GM19043 (cell line): ENCODE data around the gene REV3L.
"Not testable (repeated sequence)": the region's sequence is repeated elsewhere in the genome, so short reads cannot be mapped to it uniquely, and the experiment has no call there.

Experiments
- ATAC-seq: cut with Tn5 transposase; IDR thresholded peaks from one replicate; pipeline ENCODE4 v1.9.1; 2021; ENCODE audit warnings: low read depth; ENCODE audit not compliant: unreplicated experiment

Gene REV3L

GRCh38 chr6:111381123-111381522 is 101.9 kb downstream of the REV3L start:
- no peak for ATAC-seq

DNA sequence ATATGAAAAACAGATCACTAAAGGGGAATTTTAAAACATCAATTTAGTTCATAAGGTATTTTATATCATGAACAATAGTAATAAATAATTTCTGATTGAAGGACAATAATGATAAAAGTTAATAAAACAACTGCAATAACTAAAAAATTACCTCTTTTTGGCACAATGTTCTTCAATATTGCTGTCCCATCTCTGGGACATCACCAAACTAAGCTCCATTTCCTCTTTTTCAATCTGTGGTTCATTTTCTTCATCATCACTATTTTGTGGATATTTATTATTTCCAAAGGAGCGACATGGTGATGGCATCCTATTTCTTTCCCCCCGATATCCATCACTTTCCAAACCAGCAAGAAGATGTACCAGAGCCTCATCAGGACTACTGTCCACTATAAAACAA is 103.2 kb downstream of the REV3L start:
- no peak for ATAC-seq

- no peak for ATAC-seq
Observed at GRCh38 chr6:111379302-111379701, 103.7 kb downstream of the REV3L start.

DNA sequence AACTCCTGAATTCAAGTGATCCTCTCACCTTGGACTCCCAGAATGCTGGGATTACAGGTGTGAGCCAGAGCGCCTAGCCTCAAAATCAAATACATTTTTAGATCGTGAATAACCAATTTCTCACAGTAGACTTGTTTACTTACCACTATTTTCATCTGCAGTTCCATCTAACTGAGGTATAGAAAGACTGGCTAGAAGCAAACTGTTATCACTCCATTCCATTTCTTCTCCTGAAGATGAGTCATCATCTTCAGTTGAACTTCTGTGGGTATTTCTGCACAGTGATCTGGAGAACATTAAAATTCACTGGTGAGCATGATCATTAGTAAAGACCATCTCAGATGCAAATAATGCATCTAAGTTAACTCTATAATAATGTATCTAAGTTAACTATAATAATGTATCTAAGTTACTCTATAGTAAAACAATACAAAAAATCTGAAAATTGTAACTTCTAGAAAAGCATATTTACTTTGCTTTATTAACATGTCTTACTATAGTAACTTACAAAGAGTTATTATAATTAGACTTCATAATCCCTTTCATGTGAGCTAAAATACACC is 105.4 kb downstream of the REV3L start:
- ATAC-seq, result no peak

DNA sequence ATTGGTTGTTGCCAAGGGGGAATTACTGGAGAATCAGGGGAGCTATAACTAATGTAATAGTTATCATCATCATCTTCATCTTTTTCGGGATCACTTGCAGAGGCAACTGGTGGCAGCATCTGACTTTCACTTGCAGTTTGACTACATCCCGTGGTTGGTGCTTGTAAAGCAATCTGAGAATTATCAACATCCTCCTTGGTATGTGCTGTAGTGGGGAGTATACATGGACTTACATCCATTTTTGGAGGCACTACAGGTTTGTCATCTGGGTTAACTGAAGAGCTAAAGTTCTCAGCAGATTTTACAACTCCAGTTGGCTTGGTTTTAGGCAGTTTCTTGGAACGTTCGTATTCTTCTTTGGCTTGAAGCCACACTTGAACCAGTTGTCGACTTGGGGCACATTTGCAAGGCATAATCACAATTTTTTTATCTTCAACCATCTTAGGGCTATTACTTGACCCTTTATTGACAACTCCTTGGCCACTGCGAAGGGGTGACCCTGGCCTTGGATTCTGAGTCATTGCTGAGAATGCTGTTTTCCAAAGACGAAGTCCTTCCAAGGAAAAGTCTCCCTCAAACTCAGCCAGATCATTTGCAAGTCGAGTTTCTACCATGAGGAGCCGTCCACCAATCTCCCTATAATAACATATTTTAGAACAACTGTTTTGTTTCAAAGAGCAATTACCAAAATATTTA is 115.5 kb downstream of the REV3L start:
- no peak for ATAC-seq

GRCh38 chr6:111361648-111362047 is 121.4 kb downstream of the REV3L start:
- no peak for ATAC-seq

GRCh38 chr6:111358454-111358853 is 124.6 kb downstream of the REV3L start:
- no peak for ATAC-seq

DNA sequence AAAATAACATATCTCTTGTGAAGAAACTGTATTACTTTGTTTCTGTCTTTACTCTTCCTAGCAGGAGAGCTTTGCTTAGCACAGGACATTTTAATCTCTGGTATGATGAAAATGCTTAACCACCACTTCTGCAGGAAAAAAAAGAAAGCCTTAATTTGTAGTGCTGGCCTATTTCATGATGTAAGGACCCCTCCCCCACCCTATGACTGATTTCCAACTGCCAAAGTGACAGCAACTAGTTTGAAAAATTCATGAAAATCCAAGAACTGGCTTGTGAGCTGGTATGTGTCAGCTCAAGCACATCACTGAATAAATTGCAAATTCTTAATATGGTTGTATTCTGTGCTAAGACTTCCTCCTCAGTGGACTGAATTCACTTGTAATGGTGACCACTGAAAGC is 125.3 kb downstream of the REV3L start:
- ATAC-seq, result no peak

- no peak for ATAC-seq
Observed at GRCh38 chr6:111356551-111356950, 126.5 kb downstream of the REV3L start.

- no peak for ATAC-seq
Observed at GRCh38 chr6:111354758-111355555, 128.1 kb downstream of the REV3L start.

GRCh38 chr6:111353912-111354462 is 129.0 kb downstream of the REV3L start:
- ATAC-seq, result no peak

DNA sequence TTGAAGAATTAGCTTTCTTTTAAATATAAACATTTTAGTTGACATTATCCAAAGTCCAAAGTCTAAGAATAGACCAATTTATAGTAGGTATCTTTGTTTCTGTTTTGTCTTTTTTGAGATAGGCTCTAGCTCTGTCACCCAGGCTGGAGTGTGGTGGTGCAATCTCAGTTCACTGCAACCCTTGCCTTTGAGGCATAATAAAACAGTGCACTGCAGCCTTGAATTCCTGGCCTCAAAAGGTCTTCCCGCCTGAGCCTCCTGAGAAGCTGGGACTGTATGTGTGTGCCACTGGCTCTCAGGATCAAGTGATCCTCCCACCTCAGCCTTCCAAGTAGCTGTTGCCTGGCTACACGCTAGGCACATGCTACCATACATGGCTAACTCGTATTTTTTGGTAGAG is 135.4 kb downstream of the REV3L start:
- no peak for ATAC-seq

- ATAC-seq, result no peak
Observed at GRCh38 chr6:111342913-111343312, 140.1 kb downstream of the REV3L start.

- ATAC-seq, result peak; percentile 42
Observed at GRCh38 chr6:111339294-111339693, 143.7 kb downstream of the REV3L start.

- ATAC-seq, result peak; percentile 99
Observed at GRCh38 chr6:111338843-111339242, 144.2 kb downstream of the REV3L start.

DNA sequence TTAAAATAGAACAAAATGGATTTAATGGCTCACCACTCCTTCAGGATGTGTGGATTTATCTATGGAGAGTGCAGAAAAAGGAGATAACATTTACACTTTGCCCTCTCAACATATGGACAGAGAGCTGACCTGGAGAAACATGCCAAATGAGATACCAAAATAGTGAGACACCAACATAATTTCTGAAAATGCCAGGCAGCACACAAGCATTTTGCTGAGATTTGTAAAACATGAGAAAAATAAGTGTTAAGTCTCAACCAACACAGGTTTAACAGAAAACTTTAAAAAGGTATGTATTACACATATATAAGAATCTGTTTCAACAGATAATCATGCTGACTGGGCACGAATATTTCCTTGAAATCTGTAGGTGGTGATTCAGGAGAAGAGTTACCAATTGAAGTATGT is 145.2 kb downstream of the REV3L start:
- ATAC-seq, result no peak

DNA sequence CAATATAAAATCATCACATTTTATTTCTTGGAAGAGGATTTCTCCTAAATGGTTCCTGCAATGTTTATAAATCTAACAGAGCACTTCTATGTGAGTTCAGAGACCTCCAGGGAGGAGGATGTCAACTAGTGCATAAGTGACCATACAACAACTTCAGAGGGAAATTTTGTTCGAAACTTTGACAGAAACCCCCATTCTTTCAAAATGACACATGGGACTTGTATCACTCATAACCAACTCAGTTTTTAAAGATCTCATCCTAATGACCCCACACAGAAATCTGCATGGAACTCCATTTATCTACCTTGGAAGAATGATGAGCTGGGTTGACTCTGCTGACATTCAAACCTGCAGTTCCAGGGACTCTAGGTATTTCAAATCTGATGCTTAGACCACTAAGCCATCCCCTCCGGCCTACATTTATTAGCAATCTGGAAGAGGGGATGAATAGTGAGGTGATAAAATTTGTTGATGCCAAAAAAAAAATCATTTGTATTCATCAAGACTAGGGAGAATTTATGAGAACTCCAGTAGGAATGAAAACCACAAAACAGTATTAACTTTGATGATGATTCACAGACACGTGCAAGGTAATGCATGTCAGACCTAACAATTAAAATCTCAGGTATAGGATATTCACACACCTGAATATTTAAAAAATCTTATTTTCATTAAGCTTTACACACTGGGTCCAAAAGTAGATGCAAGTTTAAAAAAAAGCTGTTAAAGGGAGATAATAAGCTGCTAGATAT is 153.0 kb downstream of the REV3L start:
- peak; percentile 87 for ATAC-seq

- ATAC-seq, result no peak
Observed at GRCh38 chr6:111326563-111326962, 156.5 kb downstream of the REV3L start.

- no peak for ATAC-seq
Observed at GRCh38 chr6:111322145-111322544, 160.9 kb downstream of the REV3L start.

GRCh38 chr6:111307950-111308349 is 175.1 kb downstream of the REV3L start:
- not testable (repeated sequence) for ATAC-seq
